Measurements from ENCODE around the gene CALR3. TPM values are rescaled to one million over a fixed set of nuclear protein-coding genes. Genes with fewer than 3 reads are reported as not detected.

CALR3 gene
- polyA plus RNA-seq, 1 experiment, result not detected

- ChIA-PET CTCF (no interaction called here), POLR2A (no interaction called here)
- Histone ChIP-seq H3K27me3 (ENCODE audit: control insufficient read depth, insufficient read depth, low read length) (no peaks in the 10 kb centered on the region), H3K9me3 (ENCODE audit: control insufficient read depth, insufficient read depth, low read length) (no peaks in the 10 kb centered on the region; the same call in 1 of the 2 replicates), H3K4me3 (ENCODE audit: low read depth, low read length) (no peak overlapping the region), H3K27ac (ENCODE audit: low read depth, low read length) (no peak overlapping the region)
- DNase-seq (ENCODE audit: low read depth, low spot score), result no peak
- TF ChIP-seq, protein P1, sequence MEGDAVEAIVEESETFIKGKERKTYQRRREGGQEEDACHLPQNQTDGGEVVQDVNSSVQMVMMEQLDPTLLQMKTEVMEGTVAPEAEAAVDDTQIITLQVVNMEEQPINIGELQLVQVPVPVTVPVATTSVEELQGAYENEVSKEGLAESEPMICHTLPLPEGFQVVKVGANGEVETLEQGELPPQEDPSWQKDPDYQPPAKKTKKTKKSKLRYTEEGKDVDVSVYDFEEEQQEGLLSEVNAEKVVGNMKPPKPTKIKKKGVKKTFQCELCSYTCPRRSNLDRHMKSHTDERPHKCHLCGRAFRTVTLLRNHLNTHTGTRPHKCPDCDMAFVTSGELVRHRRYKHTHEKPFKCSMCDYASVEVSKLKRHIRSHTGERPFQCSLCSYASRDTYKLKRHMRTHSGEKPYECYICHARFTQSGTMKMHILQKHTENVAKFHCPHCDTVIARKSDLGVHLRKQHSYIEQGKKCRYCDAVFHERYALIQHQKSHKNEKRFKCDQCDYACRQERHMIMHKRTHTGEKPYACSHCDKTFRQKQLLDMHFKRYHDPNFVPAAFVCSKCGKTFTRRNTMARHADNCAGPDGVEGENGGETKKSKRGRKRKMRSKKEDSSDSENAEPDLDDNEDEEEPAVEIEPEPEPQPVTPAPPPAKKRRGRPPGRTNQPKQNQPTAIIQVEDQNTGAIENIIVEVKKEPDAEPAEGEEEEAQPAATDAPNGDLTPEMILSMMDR (IDR thresholded peaks at IDR 0.05; ENCODE audit: low read depth, low read length), result no peak
Observed at GRCh38 chr19:16520074-16520973, 24.4 kb upstream of the CALR3 start.

GRCh38 chr19:16519230-16519687 lies 23.3 kb upstream of the CALR3 start:
- ChIA-PET POLR2A (no interaction called here), CTCF (no interaction called here)
- TF ChIP-seq, protein P1 (IDR thresholded peaks at IDR 0.05; ENCODE audit: low read depth, low read length), result no peak
- Histone ChIP-seq H3K27me3 (ENCODE audit: control insufficient read depth, insufficient read depth, low read length) (no peaks in the 10 kb centered on the region), H3K27ac (ENCODE audit: low read depth, low read length) (peak overlapping the region; percentile 11), H3K4me3 (ENCODE audit: low read depth, low read length) (no peak overlapping the region), H3K9me3 (ENCODE audit: control insufficient read depth, insufficient read depth, low read length) (no peaks in the 10 kb centered on the region; the same call in 1 of the 2 replicates)
- no peak for DNase-seq (ENCODE audit: low read depth, low spot score)

DNA sequence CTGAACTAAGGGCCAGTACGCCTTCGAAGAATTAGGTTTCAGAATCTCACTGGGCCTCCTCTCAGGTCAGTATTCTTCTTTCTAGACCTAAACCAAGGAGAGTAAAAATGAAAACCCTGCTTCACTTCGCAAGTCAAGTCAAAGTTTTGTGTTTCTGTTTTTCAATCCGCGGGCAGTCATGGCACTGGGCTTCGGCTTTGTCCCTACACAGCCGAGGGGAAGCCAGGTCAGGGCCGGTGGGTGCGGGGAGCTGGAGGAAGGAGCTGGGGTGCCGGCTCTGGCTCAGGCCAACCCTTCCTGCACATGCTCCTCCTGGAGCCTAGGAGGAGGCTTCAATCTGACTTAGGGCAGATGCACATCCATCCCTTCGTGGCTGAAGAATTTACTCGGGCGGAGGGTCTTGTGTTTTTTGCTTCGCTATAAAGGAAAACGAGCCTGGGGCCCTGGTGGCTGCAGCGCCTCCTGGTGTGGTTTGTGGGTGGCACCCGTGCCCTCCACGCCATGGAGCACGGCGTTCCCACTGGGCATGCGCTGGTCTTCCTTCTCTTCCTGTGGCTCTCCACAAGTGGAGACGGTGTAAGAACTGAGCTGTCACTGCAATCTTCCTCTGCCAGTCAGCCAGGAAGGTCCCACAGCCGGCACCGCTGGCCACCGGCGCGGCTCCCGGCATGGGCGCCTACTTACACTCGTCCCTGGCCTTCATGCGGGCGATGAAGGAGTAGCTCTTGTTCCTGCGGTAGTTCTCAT lies 22.7 kb upstream of the CALR3 start:
- Histone ChIP-seq H3K4me3 (ENCODE audit: low read depth, low read length) (no peak overlapping the region), H3K9me3 (ENCODE audit: control insufficient read depth, insufficient read depth, low read length) (no peaks in the 10 kb centered on the region; the same call in 1 of the 2 replicates), H3K27me3 (ENCODE audit: control insufficient read depth, insufficient read depth, low read length) (no peaks in the 10 kb centered on the region), H3K27ac (ENCODE audit: low read depth, low read length) (no peak overlapping the region)
- POLR2A ChIA-PET, result no interaction called here
- no peak for DNase-seq (ENCODE audit: low read depth, low spot score)
- TF ChIP-seq, protein P1 (IDR thresholded peaks at IDR 0.05; ENCODE audit: low read depth, low read length), result no peak
- CTCF ChIA-PET, result no interaction called here

- TF ChIP-seq, protein P1 (IDR thresholded peaks at IDR 0.05; ENCODE audit: low read depth, low read length), result no peak
- H3K27ac ChIP-seq (ENCODE audit: low read depth, low read length), result no peak overlapping the region
- H3K9me3 ChIP-seq (ENCODE audit: control insufficient read depth, insufficient read depth, low read length), result no peaks in the 10 kb centered on the region; the same call in 1 of the 2 replicates
- no peak overlapping the region for H3K4me3 ChIP-seq (ENCODE audit: low read depth, low read length)
- DNase-seq (ENCODE audit: low read depth, low spot score), result no peak
- ChIA-PET CTCF (no interaction called here), POLR2A (no interaction called here)
- H3K27me3 ChIP-seq (ENCODE audit: control insufficient read depth, insufficient read depth, low read length), result no peaks in the 10 kb centered on the region
Observed at GRCh38 chr19:16518061-16518460, 22.1 kb upstream of the CALR3 start.

All from AG04450 (cell line).